H1 (cell line): ENCODE measurements around the gene ZNF506. TPM values are rescaled to one million over a fixed set of nuclear protein-coding genes. Genes with fewer than 3 reads are reported as not detected.

ENCODE experiments used
- CTCF ChIA-PET: fragments of 300-600 bp; sonication (Branson Sonifier 250); formaldehyde crosslinking; loops from one replicate; lab custom pipeline; 2021; ENCODE audit not compliant: partially characterized antibody; lab: Charles Lee
- POLR2A ChIA-PET: fragments of 300-600 bp; sonication (Branson Sonifier 250); formaldehyde crosslinking; loops from one replicate; lab custom pipeline; 2021; ENCODE audit warnings: inconsistent platforms; ENCODE audit not compliant: partially characterized antibody; lab: Charles Lee
- DNase-seq, 2 experiments: peaks; one replicate each; pipeline versions ENCODE4 v3.0.0 to v3.0.0-alpha.2; 2010 to 2022; ENCODE audit warnings: low spot score in 2 of 2, low read depth in 1 of 2, mixed read lengths in 1 of 2
- FAIRE-seq: peaks from 2 replicates; lab custom pipeline; 2011; peaks lifted over from hg19 to GRCh38; lab: Jason Lieb, UNC
- H2AFZ ChIP-seq: 2 replicates; pipeline ENCODE4 v1.8.1; 2012; ENCODE audit warnings: low read length, inconsistent platforms
- H2AK5ac ChIP-seq: 2 replicates; pipeline ENCODE4 v1.6.1; 2013; ENCODE audit warnings: low read depth, low read length
- H2BK120ac ChIP-seq: replicated peaks from 2 replicates; pipeline ENCODE3; 2013; ENCODE audit warnings: low read depth, low read length, inconsistent platforms
- H2BK12ac ChIP-seq: 2 replicates; pipeline ENCODE4 v1.6.1; 2013; ENCODE audit warnings: low read depth, low read length
- H2BK15ac ChIP-seq: 2 replicates; pipeline ENCODE4 v1.6.1; 2013; ENCODE audit warnings: low read length
- H2BK20ac ChIP-seq: 2 replicates; pipeline ENCODE4 v1.6.1; 2013; ENCODE audit warnings: low read length
- H2BK5ac ChIP-seq: 2 replicates; pipeline ENCODE4 v1.6.1; 2013; ENCODE audit warnings: low read depth, low read length
- H3K14ac ChIP-seq: 2 replicates; pipeline ENCODE4 v1.6.1; 2013; ENCODE audit warnings: inconsistent platforms; ENCODE audit not compliant: insufficient read length
- H3K18ac ChIP-seq: 2 replicates; pipeline ENCODE4 v1.6.1; 2013; ENCODE audit warnings: low read length; ENCODE audit errors: extremely low read depth
- H3K23ac ChIP-seq: 2 replicates; pipeline ENCODE4 v1.6.1; 2013; ENCODE audit warnings: inconsistent platforms; ENCODE audit not compliant: insufficient read length
- H3K23me2 ChIP-seq: 2 replicates; pipeline ENCODE4 v1.6.1; 2013; ENCODE audit warnings: low read depth, low read length
- H3K27ac ChIP-seq: 2 replicates; pipeline ENCODE4 v1.6.1; 2011; ENCODE audit warnings: low read depth, low read length, inconsistent platforms
- H3K27me3 ChIP-seq, 4 experiments: replicated peaks in 1 of 4; 1 replicate in 1 of 4; 2 replicates in 3 of 4; pipeline versions ENCODE4 v1.6.1 to v1.8.1; 2011 to 2013; ENCODE audit warnings: low read length in 3 of 4, mild to moderate bottlenecking in 3 of 4, inconsistent platforms in 2 of 4, mixed read lengths in 2 of 4, moderate library complexity in 1 of 4; ENCODE audit not compliant: control insufficient read depth in 3 of 4, insufficient read depth in 3 of 4; ENCODE audit errors: extremely low read depth in 1 of 4
- H3K36me3 ChIP-seq, 4 experiments: 2 replicates each; pipeline versions ENCODE4 v1.6.1 to v1.8.1; 2011 to 2013; ENCODE audit warnings: mild to moderate bottlenecking in 4 of 4, low read length in 3 of 4, moderate library complexity in 2 of 4, control low read depth in 1 of 4, inconsistent platforms in 1 of 4; ENCODE audit not compliant: insufficient read depth in 4 of 4, control insufficient read depth in 2 of 4
- H3K4ac ChIP-seq: replicated peaks from 2 replicates; pipeline ENCODE3; 2013; ENCODE audit warnings: low read length, low read depth, mixed read lengths, inconsistent platforms; ENCODE audit not compliant: insufficient read length
- H3K4me1 ChIP-seq, 4 experiments: replicated peaks in 1 of 4; 1 replicate in 1 of 4; 2 replicates in 3 of 4; pipeline versions ENCODE4 v1.6.1 to v1.8.1; 2011 to 2013; ENCODE audit warnings: low read length in 3 of 4, inconsistent platforms in 2 of 4, mixed read lengths in 1 of 4; ENCODE audit not compliant: insufficient read depth in 4 of 4, control insufficient read depth in 3 of 4
- H3K4me2 ChIP-seq, 2 experiments: 2 replicates each; pipeline versions ENCODE4 v1.6.1 to v1.8.1; 2011 to 2013; ENCODE audit warnings: low read depth in 2 of 2, low read length in 2 of 2, control low read depth in 1 of 2, inconsistent platforms in 1 of 2, mild to moderate bottlenecking in 1 of 2; ENCODE audit not compliant: insufficient read depth in 1 of 2
- H3K4me3 ChIP-seq, 4 experiments: fragments of 200-600, 300-600 bp in 1 of 4; sonication (generic), shearing (Covaris generic), sonication (Bioruptor Twin) in 1 of 4; 2 replicates each; pipeline versions ENCODE4 v1.5.1 to v1.8.1; 2011 to 2016; ENCODE audit warnings: low read length in 4 of 4, low read depth in 3 of 4, control low read depth in 2 of 4, inconsistent platforms in 2 of 4, mild to moderate bottlenecking in 2 of 4, mixed read lengths in 1 of 4, moderate library complexity in 1 of 4; ENCODE audit not compliant: insufficient read depth in 2 of 4; ENCODE audit errors: extremely low read depth in 1 of 4
- H3K56ac ChIP-seq: replicated peaks from 2 replicates; pipeline ENCODE3; 2013; ENCODE audit warnings: low read depth, mild to moderate bottlenecking, mixed read lengths, low read length, inconsistent platforms; ENCODE audit not compliant: insufficient read length
- H3K79me1 ChIP-seq: 2 replicates; pipeline ENCODE4 v1.6.1; 2013; ENCODE audit warnings: low read depth, low read length, control low read depth
- H3K79me2 ChIP-seq, 2 experiments: 2 replicates each; pipeline versions ENCODE4 v1.6.1 to v1.8.1; 2012 to 2013; ENCODE audit warnings: low read length in 2 of 2, mild to moderate bottlenecking in 2 of 2, inconsistent platforms in 1 of 2; ENCODE audit not compliant: insufficient read depth in 2 of 2, control insufficient read depth in 1 of 2
- H3K9ac ChIP-seq, 4 experiments: replicated peaks in 1 of 4; 1 replicate in 1 of 4; 2 replicates in 3 of 4; pipeline versions ENCODE4 v1.6.1 to v1.8.1; 2011 to 2013; ENCODE audit warnings: low read depth in 3 of 4, low read length in 3 of 4, control low read depth in 2 of 4, mild to moderate bottlenecking in 2 of 4, moderate library complexity in 2 of 4, inconsistent platforms in 1 of 4; ENCODE audit errors: extremely low read depth in 1 of 4
- H3K9me3 ChIP-seq, 2 experiments: 2 replicates each; pipeline versions ENCODE4 v1.6.1 to v1.8.1; 2012 to 2013; ENCODE audit warnings: mild to moderate bottlenecking in 2 of 2, moderate library complexity in 2 of 2, control low read depth in 1 of 2, inconsistent platforms in 1 of 2, low read depth in 1 of 2, low read length in 1 of 2, mixed read lengths in 1 of 2; ENCODE audit not compliant: insufficient read depth in 2 of 2
- H4K20me1 ChIP-seq, 2 experiments: replicated peaks in 1 of 2; 2 replicates each; pipeline versions ENCODE3 to v1.8.1; 2011 to 2013; ENCODE audit warnings: inconsistent platforms in 2 of 2, low read length in 2 of 2, mild to moderate bottlenecking in 1 of 2; ENCODE audit not compliant: insufficient read depth in 2 of 2, control insufficient read depth in 1 of 2
- H4K5ac ChIP-seq: 2 replicates; pipeline ENCODE4 v1.6.1; 2013; ENCODE audit warnings: low read length, low read depth, mixed read lengths, inconsistent platforms; ENCODE audit not compliant: insufficient read length
- H4K8ac ChIP-seq: 2 replicates; pipeline ENCODE4 v1.8.0; 2013; ENCODE audit warnings: mild to moderate bottlenecking, moderate library complexity, low read length, inconsistent platforms; ENCODE audit not compliant: insufficient read depth; ENCODE audit errors: extremely low read depth
- H4K91ac ChIP-seq: replicated peaks from 2 replicates; pipeline ENCODE3; 2013; ENCODE audit warnings: low read length, mixed read lengths, inconsistent platforms; ENCODE audit not compliant: insufficient read length
- WGBS, 2 experiments: shearing (Covaris generic) in 1 of 2; methylation state at CpG; one replicate each; pipeline versions ENCODE4 v1.1.6 to v1.1.7; 2013 to 2015; ENCODE audit warnings: low lambda C conversion rate in 2 of 2, mixed read lengths in 2 of 2, inconsistent platforms in 1 of 2, low coverage in 1 of 2, missing lambda C conversion rate in 1 of 2; ENCODE audit not compliant: insufficient replicate concordance in 2 of 2, insufficient coverage in 1 of 2, insufficient read length in 1 of 2; ENCODE audit errors: extremely low coverage in 1 of 2, missing lambda C conversion rate in 1 of 2; 5-methylcytosine and 5-hydroxymethylcytosine counted together
- polyA plus RNA-seq, 7 experiments: library from polyadenylated mRNA; depleted of rRNA in 3 of 7; stranded (reverse) in 5 of 7; unstranded in 2 of 7; fragments of >200 nt in 5 of 7; fragments of 200-250 nt in 2 of 7; gene quantifications; 1 replicate in 5 of 7; 2 replicates in 1 of 7; 4 replicates in 1 of 7; pipeline versions ENCODE4 v1.2.1 to v1.2.3, GENCODE V29; 2011 to 2013; ENCODE audit warnings: missing spikeins in 2 of 7, mixed read lengths in 2 of 7
- total RNA-seq: library from RNA; stranded (reverse); fragmentation: NEBNext Ultra II Directional; extraction: Animal tissue kit (Norgen Biotek cat#: 25700); gene quantifications from 2 replicates; pipeline ENCODE4 v1.2.1, GENCODE V29; 2021

The ZNF506 gene
- total and polyA plus RNA-seq, 2 of the 8 experiments (the other 6 are each of a cell fraction or from before 2014, with no cell fraction given) = 4.5 to 8.3 TPM

GRCh38 chr19:19866611-19867248 is 45.2 kb upstream of the ZNF506 start:
- H4K20me1 ChIP-seq = peaks cover 11 to 18% of the 10 kb centered on the region in 2 experiments
- peak overlapping the region; percentile 98 to 100 (median 99) for H3K9ac ChIP-seq
- H3K23ac ChIP-seq = no peak overlapping the region
- no peak overlapping the region for H2AFZ ChIP-seq
- peaks cover 44 to 58% of the 10 kb centered on the region in 2 experiments for H3K79me2 ChIP-seq
- H2BK15ac ChIP-seq = no peak overlapping the region
- no peaks in the 10 kb centered on the region; the same call in 1 of the 2 replicates for H3K79me1 ChIP-seq
- peak overlapping the region; percentile 96; the same call in 1 of the 2 replicates for H2BK5ac ChIP-seq
- no peak overlapping the region for H3K56ac ChIP-seq
- no peak overlapping the region for H3K4ac ChIP-seq
- no peak overlapping the region for H3K18ac ChIP-seq
- no peak overlapping the region for H2BK20ac ChIP-seq
- peak overlapping the region; percentile 84 to 99 (median 90) for H3K4me3 ChIP-seq
- H3K4me1 ChIP-seq = peaks cover 0 to 5% (median 3%) of the 10 kb centered on the region in 4 experiments; a peak in 3 of 7 replicates
- no peaks in the 10 kb centered on the region for H3K27me3 ChIP-seq
- CTCF ChIA-PET = interaction anchor here (1.3 kb wide), 1 partner anchor 35 kb away, joined by 3 read pairs; no protein-coding TSS in a partner anchor
- no peak overlapping the region for H2BK120ac ChIP-seq
- peak overlapping the region; percentile 81 to 94 for H3K4me2 ChIP-seq
- no peaks in the 10 kb centered on the region for H3K9me3 ChIP-seq
- peaks cover 0 to 2% (median 0%) of the 10 kb centered on the region in 4 experiments; a peak in 1 of 8 replicates for H3K36me3 ChIP-seq
- H3K23me2 ChIP-seq = peaks cover 2% of the 10 kb centered on the region; the same call in 1 of the 2 replicates
- H4K5ac ChIP-seq = peak overlapping the region; percentile 94
- no peak overlapping the region for H3K14ac ChIP-seq
- H2AK5ac ChIP-seq = peak overlapping the region; percentile 92; the same call in 1 of the 2 replicates
- peak overlapping the region; percentile 100; the same call in 1 of the 2 replicates for H4K8ac ChIP-seq
- WGBS, 2 experiments = 1% methylated on average over 23 of the region's 23 CpGs; no CpG with 5 or more reads in 1 of the 2 experiments
- H4K91ac ChIP-seq = no peak overlapping the region
- peak; percentile 32 for FAIRE-seq
- H3K27ac ChIP-seq = peak overlapping the region; percentile 100
- H2BK12ac ChIP-seq = no peak overlapping the region; the same call in 1 of the 2 replicates
- POLR2A ChIA-PET = interaction anchor here (0.8 to 19.0 kb wide), 20 partner anchors 9 to 238 kb away, joined by 3 to 453 read pairs (median 6); partner anchors contain the start of genes ZNF101, ZNF506 and ZNF93
- peak; percentile 53 to 83 for DNase-seq
